Measurements from ENCODE around the gene BORA. TPM values are rescaled to one million over a fixed set of nuclear protein-coding genes. Genes with fewer than 3 reads are reported as not detected.

The BORA gene
- total RNA-seq, 1 donor, result 4.3 TPM

DNA sequence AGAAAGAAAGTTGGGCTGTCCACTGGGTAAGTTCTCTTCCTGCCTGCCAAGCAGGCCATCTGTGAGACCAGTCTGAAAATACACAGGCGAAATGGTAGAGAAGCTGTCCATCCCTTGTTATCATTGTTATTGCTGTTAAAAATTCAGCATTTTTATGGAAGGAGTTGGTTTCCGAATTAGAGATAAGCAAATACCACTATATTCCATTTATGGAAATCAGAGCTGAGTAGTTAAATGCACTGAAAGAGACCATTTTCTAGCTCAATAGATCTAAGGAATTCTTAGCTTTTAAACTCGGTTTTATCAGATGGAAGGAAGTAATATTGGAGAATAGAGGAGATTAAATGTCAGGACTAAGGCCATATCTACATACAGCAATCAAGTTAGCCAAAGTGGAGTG is 41.0 kb upstream of the BORA start:
- Histone ChIP-seq H2AFZ (ENCODE audit: low read length) (no peak overlapping the region), H3K27me3 (ENCODE audit: insufficient read depth, low read length) (no peaks in the 10 kb centered on the region), H3K36me3 (ENCODE audit: insufficient read depth, low read length) (no peaks in the 10 kb centered on the region), H3K4me2 (ENCODE audit: insufficient read depth, low read length) (no peak overlapping the region), H3K4me3 (ENCODE audit: insufficient read depth, low read length) (no peak overlapping the region), H3K79me2 (ENCODE audit: insufficient read depth, low read length) (no peaks in the 10 kb centered on the region), H3K4me1 (ENCODE audit: insufficient read depth, low read length) (no peaks in the 10 kb centered on the region), H3K9me3 (ENCODE audit: low read depth, low read length) (no peaks in the 10 kb centered on the region), H4K20me1 (ENCODE audit: insufficient read depth, low read length) (no peaks in the 10 kb centered on the region), H3K27ac (ENCODE audit: low read depth, low read length) (no peak overlapping the region)
- no peak for DNase-seq (ENCODE audit: insufficient read length, low spot score, missing footprints)
- TF ChIP-seq CTCF (IDR thresholded peaks at IDR 0.05; ENCODE audit: extremely low read depth, low read depth, low read length), result no peak

DNA sequence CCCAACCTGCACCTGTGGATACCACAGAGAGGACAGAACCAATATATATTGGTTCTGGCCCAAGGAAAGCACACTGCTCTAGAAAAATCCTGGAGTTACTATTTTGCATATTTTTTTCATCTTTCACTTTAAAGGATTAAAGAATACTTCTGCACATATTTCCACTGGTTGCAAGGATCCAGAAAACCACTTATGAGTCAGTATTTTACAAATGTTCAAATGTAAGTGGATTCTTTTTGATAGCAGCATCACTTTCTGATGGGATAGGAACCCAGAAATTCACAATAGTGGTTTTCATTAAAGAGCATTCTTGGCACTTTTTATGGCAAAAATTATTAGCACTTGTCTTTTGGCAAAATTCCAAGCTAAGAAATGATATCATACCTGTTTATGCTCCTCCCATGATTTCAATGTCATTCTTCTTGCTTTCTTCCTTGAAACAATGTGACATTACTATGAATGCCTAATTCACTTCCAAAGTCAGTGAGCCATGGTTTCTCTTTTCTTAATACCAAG is 38.5 kb upstream of the BORA start:
- Histone ChIP-seq H3K4me2 (ENCODE audit: insufficient read depth, low read length) (no peak overlapping the region), H3K4me1 (ENCODE audit: insufficient read depth, low read length) (no peaks in the 10 kb centered on the region), H3K27me3 (ENCODE audit: insufficient read depth, low read length) (no peaks in the 10 kb centered on the region), H2AFZ (ENCODE audit: low read length) (no peak overlapping the region), H3K79me2 (ENCODE audit: insufficient read depth, low read length) (no peaks in the 10 kb centered on the region), H4K20me1 (ENCODE audit: insufficient read depth, low read length) (no peaks in the 10 kb centered on the region), H3K36me3 (ENCODE audit: insufficient read depth, low read length) (no peaks in the 10 kb centered on the region), H3K27ac (ENCODE audit: low read depth, low read length) (no peak overlapping the region), H3K4me3 (ENCODE audit: insufficient read depth, low read length) (no peak overlapping the region), H3K9me3 (ENCODE audit: low read depth, low read length) (no peaks in the 10 kb centered on the region)
- no peak for DNase-seq (ENCODE audit: insufficient read length, low spot score, missing footprints)
- no peak for TF ChIP-seq CTCF (IDR thresholded peaks at IDR 0.05; ENCODE audit: extremely low read depth, low read depth, low read length)

DNA sequence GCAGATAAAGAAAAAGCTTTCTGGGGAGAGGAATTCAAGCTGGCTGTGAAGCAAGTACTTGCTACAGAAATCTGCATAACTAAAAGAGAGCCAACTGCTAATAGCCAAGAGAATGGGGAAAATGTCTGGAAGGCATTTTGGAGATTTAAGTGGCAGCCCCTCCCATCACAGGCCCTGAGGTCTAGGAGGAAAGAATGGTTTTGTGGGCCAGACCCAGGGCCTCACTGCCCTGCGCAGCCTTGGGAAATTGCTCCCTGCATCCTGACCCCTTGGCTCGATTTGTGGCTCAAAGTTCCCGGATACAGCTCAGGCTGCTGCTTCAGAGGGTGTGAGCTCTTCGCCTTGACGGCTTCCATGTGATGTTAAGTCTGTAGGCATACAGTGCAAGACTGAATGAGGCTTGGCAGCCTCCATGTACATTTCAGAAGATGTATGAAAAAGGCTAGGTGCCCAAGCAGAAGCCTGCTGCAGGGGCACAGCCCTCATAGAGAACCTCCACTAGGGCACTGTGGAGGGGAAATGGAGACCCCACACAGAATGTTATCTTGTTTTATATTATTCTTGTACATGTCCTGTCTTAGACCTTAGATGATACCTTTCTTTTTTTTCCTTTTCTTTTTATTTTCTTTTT is 34.7 kb upstream of the BORA start:
- no peaks in the 10 kb centered on the region for H4K20me1 ChIP-seq (ENCODE audit: insufficient read depth, low read length)
- no peaks in the 10 kb centered on the region for H3K4me1 ChIP-seq (ENCODE audit: insufficient read depth, low read length)
- no peak overlapping the region for H3K27ac ChIP-seq (ENCODE audit: low read depth, low read length)
- no peaks in the 10 kb centered on the region for H3K9me3 ChIP-seq (ENCODE audit: low read depth, low read length)
- no peak overlapping the region for H3K4me2 ChIP-seq (ENCODE audit: insufficient read depth, low read length)
- H3K27me3 ChIP-seq (ENCODE audit: insufficient read depth, low read length), result no peaks in the 10 kb centered on the region
- TF ChIP-seq CTCF (IDR thresholded peaks at IDR 0.05; ENCODE audit: extremely low read depth, low read depth, low read length), result no peak
- H3K79me2 ChIP-seq (ENCODE audit: insufficient read depth, low read length), result no peaks in the 10 kb centered on the region
- no peak overlapping the region for H3K4me3 ChIP-seq (ENCODE audit: insufficient read depth, low read length)
- H2AFZ ChIP-seq (ENCODE audit: low read length), result no peak overlapping the region
- no peak for DNase-seq (ENCODE audit: insufficient read length, low spot score, missing footprints)
- H3K36me3 ChIP-seq (ENCODE audit: insufficient read depth, low read length), result no peaks in the 10 kb centered on the region

DNA sequence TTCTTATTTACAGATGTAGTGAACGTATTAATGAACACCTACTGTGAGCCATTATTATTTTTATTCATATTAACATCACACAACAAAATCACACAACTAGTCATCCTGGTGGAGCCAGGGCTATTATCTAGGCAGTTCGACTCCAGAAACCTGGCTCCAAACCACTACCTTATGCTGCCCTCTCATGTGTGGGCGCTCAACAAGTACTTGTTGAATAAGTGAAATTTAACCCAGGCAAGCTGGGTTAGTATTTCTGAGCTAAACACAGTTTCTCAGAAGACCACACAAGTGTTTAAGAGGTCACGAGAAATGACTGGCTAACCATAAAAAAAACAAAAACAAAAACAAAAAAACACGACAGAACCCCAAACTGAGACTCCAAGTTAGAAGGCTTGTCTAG is 33.9 kb upstream of the BORA start:
- Histone ChIP-seq H3K27me3 (ENCODE audit: insufficient read depth, low read length) (no peaks in the 10 kb centered on the region), H2AFZ (ENCODE audit: low read length) (no peak overlapping the region), H3K4me1 (ENCODE audit: insufficient read depth, low read length) (no peaks in the 10 kb centered on the region), H3K9me3 (ENCODE audit: low read depth, low read length) (no peaks in the 10 kb centered on the region), H3K27ac (ENCODE audit: low read depth, low read length) (no peak overlapping the region), H3K4me3 (ENCODE audit: insufficient read depth, low read length) (no peak overlapping the region), H4K20me1 (ENCODE audit: insufficient read depth, low read length) (no peaks in the 10 kb centered on the region), H3K79me2 (ENCODE audit: insufficient read depth, low read length) (no peaks in the 10 kb centered on the region), H3K4me2 (ENCODE audit: insufficient read depth, low read length) (no peak overlapping the region), H3K36me3 (ENCODE audit: insufficient read depth, low read length) (no peaks in the 10 kb centered on the region)
- no peak for DNase-seq (ENCODE audit: insufficient read length, low spot score, missing footprints)
- TF ChIP-seq CTCF (IDR thresholded peaks at IDR 0.05; ENCODE audit: extremely low read depth, low read depth, low read length), result no peak
